Measurements from ENCODE around the gene ERCC1.

ERCC1 gene

DNA sequence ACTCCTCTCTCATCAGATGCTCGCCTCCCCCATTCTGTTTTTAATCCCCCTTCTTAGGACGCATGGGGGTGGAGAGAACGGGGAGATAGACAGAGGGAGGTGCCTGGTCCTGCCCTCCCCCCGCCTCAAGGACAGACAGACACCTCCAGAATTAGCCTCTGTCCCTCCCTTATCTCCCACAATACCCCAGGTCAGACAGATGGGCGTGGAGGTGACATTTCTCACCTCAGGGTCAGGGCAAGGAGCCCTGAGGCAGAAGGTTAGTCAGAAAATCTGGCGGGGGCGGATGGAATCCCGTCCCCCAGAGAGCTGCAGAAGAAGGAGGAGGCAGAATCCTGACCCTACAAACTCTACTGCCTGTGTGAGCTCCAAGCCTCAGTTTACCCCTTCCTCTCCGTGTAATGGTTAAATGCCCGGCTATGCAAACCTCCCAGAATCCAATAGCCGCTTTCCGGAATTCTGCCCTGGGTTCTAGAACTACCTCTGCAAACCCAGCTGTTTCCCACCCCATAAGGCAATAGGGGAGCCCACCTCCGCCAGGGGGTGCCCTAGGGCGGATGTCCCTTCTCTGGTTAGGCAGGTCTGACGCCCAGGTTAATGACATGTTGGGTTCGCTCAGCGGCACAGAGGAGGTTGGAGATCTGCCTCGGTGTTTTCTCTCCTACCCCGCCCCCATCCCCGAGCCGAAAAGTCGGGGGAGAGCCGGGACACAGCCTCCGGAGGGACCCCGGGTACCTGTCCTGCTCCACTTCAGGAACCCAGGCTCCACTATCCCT lies 19.7 kb downstream of the ERCC1 start:
- no peak for TF ChIP-seq CREB1 (IDR thresholded peaks at IDR 0.05; ENCODE audit: low read depth)
- TF ChIP-seq RAD21 (IDR thresholded peaks at IDR 0.05; ENCODE audit: low read depth): peak; percentile 32; the same call in 1 of the 2 replicates
- no peak for TF ChIP-seq NFIC (IDR thresholded peaks at IDR 0.05)
- TF ChIP-seq TCF12 (IDR thresholded peaks at IDR 0.05; ENCODE audit: low read depth): no peak
- 0 out of 2 replicates have a peak, but pooled peaks have one; percentile 41 for TF ChIP-seq ZBTB7A (IDR thresholded peaks at IDR 0.05; ENCODE audit: low read depth)
- no peak for TF ChIP-seq EP300 (IDR thresholded peaks at IDR 0.05; ENCODE audit: borderline replicate concordance)

GRCh38 chr19:45403272-45403671 lies 20.4 kb downstream of the ERCC1 start:
- TF ChIP-seq NFIC (IDR thresholded peaks at IDR 0.05): no peak
- TF ChIP-seq CREB1 (IDR thresholded peaks at IDR 0.05; ENCODE audit: low read depth): no peak
- no peak for TF ChIP-seq ZBTB7A (IDR thresholded peaks at IDR 0.05; ENCODE audit: low read depth)
- no peak for TF ChIP-seq TAF1 (IDR thresholded peaks at IDR 0.05; ENCODE audit: low read depth)
- no peak for TF ChIP-seq EP300 (IDR thresholded peaks at IDR 0.05; ENCODE audit: borderline replicate concordance)
- TF ChIP-seq TCF12 (IDR thresholded peaks at IDR 0.05; ENCODE audit: low read depth): no peak
- TF ChIP-seq MAX (IDR thresholded peaks at IDR 0.05): no peak
- TF ChIP-seq YY1 (IDR thresholded peaks at IDR 0.05; ENCODE audit: low read depth): no peak
- TF ChIP-seq EGR1 (IDR thresholded peaks at IDR 0.05): no peak
- no peak for TF ChIP-seq REST (IDR thresholded peaks at IDR 0.05; ENCODE audit: low read depth)
- no peak for TF ChIP-seq RAD21 (IDR thresholded peaks at IDR 0.05; ENCODE audit: low read depth)
- no peak for TF ChIP-seq CEBPB (IDR thresholded peaks at IDR 0.05)
- TF ChIP-seq USF1 (IDR thresholded peaks at IDR 0.05): no peak

DNA sequence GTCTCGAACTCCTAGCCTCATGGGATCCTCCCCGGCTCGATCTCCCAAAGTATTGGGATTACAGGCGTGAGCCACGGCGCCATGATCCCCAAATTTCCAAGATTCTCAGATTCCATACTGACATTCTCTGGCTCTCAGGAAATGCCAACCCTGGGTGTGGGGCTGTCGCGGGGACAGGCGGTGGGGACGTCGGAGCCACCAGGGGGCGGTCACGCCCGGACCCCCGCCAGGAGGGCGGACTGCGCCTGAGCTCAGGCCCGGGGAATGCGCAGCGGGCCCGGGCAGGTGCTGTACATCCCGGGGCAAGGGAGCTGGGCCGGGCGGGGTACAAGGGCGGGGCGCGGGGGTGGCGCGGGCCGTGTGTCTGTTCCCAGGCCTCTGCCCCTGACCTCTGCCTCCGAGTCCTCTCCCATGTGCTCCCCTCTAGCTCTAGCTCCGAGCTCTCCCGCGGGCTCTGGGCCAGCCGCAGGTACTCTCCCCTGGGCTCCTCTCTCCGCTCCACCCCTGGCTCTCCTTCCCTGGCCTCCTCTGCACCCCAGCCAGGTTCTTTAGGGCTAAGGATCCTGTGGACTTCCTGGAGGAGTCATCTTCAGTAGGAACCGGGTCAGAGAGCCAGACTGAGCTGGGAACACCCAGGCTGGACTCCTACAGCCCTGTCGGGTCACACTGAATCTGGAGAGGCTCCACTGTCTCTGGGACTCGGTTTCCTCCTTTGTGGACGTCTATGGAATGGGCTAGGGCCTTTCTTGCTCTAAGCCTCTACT lies 21.2 kb downstream of the ERCC1 start:
- 0 out of 2 replicates have a peak, but pooled peaks have one; percentile 17 for TF ChIP-seq TEAD4 (IDR thresholded peaks at IDR 0.05)
- TF ChIP-seq FOXM1 (IDR thresholded peaks at IDR 0.05; ENCODE audit: borderline replicate concordance, low read depth): no peak

- TF ChIP-seq FOXM1 (IDR thresholded peaks at IDR 0.05; ENCODE audit: borderline replicate concordance, low read depth) (no peak), USF1 (IDR thresholded peaks at IDR 0.05) (no peak)
These were observed 21.9 kb downstream of the ERCC1 start for GRCh38 chr19:45401815-45402214.

GRCh38 chr19:45400192-45400591 lies 23.5 kb downstream of the ERCC1 start:
- TF ChIP-seq ZBTB7A (IDR thresholded peaks at IDR 0.05; ENCODE audit: low read depth) (no peak), YY1 (IDR thresholded peaks at IDR 0.05; ENCODE audit: low read depth) (no peak), TAF1 (IDR thresholded peaks at IDR 0.05; ENCODE audit: low read depth) (no peak), CEBPB (IDR thresholded peaks at IDR 0.05) (no peak), EP300 (IDR thresholded peaks at IDR 0.05; ENCODE audit: borderline replicate concordance) (no peak), EGR1 (IDR thresholded peaks at IDR 0.05) (no peak), MAX (IDR thresholded peaks at IDR 0.05) (no peak), FOXM1 (IDR thresholded peaks at IDR 0.05; ENCODE audit: borderline replicate concordance, low read depth) (no peak), TEAD4 (IDR thresholded peaks at IDR 0.05) (no peak), CREB1 (IDR thresholded peaks at IDR 0.05; ENCODE audit: low read depth) (no peak)

- no peak for TF ChIP-seq TEAD4 (IDR thresholded peaks at IDR 0.05)
- no peak for TF ChIP-seq REST (IDR thresholded peaks at IDR 0.05; ENCODE audit: low read depth)
- TF ChIP-seq RAD21 (IDR thresholded peaks at IDR 0.05; ENCODE audit: low read depth): no peak
- no peak for TF ChIP-seq ZBTB7A (IDR thresholded peaks at IDR 0.05; ENCODE audit: low read depth)
- no peak for TF ChIP-seq EGR1 (IDR thresholded peaks at IDR 0.05)
- TF ChIP-seq TAF1 (IDR thresholded peaks at IDR 0.05; ENCODE audit: low read depth): no peak
- TF ChIP-seq CEBPB (IDR thresholded peaks at IDR 0.05): no peak
- no peak for TF ChIP-seq TCF12 (IDR thresholded peaks at IDR 0.05; ENCODE audit: low read depth)
- TF ChIP-seq NFIC (IDR thresholded peaks at IDR 0.05): no peak
- TF ChIP-seq FOXM1 (IDR thresholded peaks at IDR 0.05; ENCODE audit: borderline replicate concordance, low read depth): no peak
- TF ChIP-seq MAX (IDR thresholded peaks at IDR 0.05): no peak
- TF ChIP-seq YY1 (IDR thresholded peaks at IDR 0.05; ENCODE audit: low read depth): no peak
- TF ChIP-seq EP300 (IDR thresholded peaks at IDR 0.05; ENCODE audit: borderline replicate concordance): no peak
- no peak for TF ChIP-seq CREB1 (IDR thresholded peaks at IDR 0.05; ENCODE audit: low read depth)
- no peak for TF ChIP-seq USF1 (IDR thresholded peaks at IDR 0.05)
These were observed 27.7 kb downstream of the ERCC1 start for GRCh38 chr19:45395821-45396617.
